Bone marrow (tissue), 2 donors: ENCODE data around the gene DHRS4.

Source experiments
- DNase-seq, 2 donors: peaks; one replicate each; lab custom pipeline; 2025; lab: John Stamatoyannopoulos, UW

The DHRS4 gene

GRCh38 chr14:23953464-23954278 lies at the start of gene DHRS4:
TSS of gene DHRS4 (plus strand) at chr14:23953770. CDS start at chr14:23953789, 19 bp downstream.
- DNase-seq: peak; percentile 75 to 85

- no peak for DNase-seq
These were observed 43.3 kb upstream of the DHRS4 start for GRCh38 chr14:23910101-23910875.

- no peak for DNase-seq
These were observed 42.7 kb upstream of the DHRS4 start for GRCh38 chr14:23910876-23911210.

GRCh38 chr14:23915559-23915958 lies 38.0 kb upstream of the DHRS4 start:
- no peak for DNase-seq

- DNase-seq: no peak
These were observed 37.6 kb upstream of the DHRS4 start for GRCh38 chr14:23916004-23916403.

GRCh38 chr14:23916446-23916845 lies 37.1 kb upstream of the DHRS4 start:
- DNase-seq: no peak

- DNase-seq: no peak
These were observed 31.0 kb upstream of the DHRS4 start for GRCh38 chr14:23922545-23922944.

GRCh38 chr14:23925523-23926075 lies 28.0 kb upstream of the DHRS4 start:
- no peak for DNase-seq

- no peak for DNase-seq
These were observed 27.0 kb upstream of the DHRS4 start for GRCh38 chr14:23926543-23926942.

GRCh38 chr14:23929136-23929535 lies 24.4 kb upstream of the DHRS4 start:
- no peak for DNase-seq

- DNase-seq: peak; percentile 51 to 54
These were observed 23.7 kb upstream of the DHRS4 start for GRCh38 chr14:23929822-23930294.

GRCh38 chr14:23930742-23931141 lies 22.8 kb upstream of the DHRS4 start:
- no peak for DNase-seq

GRCh38 chr14:23931721-23932289 lies 21.8 kb upstream of the DHRS4 start:
- DNase-seq: no peak

- no peak for DNase-seq
These were observed 20.9 kb upstream of the DHRS4 start for GRCh38 chr14:23932639-23933038.

- no peak for DNase-seq
These were observed 20.3 kb upstream of the DHRS4 start for GRCh38 chr14:23933108-23933741.

- DNase-seq: no peak
These were observed 19.8 kb upstream of the DHRS4 start for GRCh38 chr14:23933742-23934128.

- DNase-seq: no peak
These were observed 18.4 kb upstream of the DHRS4 start for GRCh38 chr14:23935158-23935557.

GRCh38 chr14:23936084-23936829 lies 17.3 kb upstream of the DHRS4 start:
- no peak for DNase-seq

- no peak for DNase-seq
These were observed 16.4 kb upstream of the DHRS4 start for GRCh38 chr14:23937203-23937602.

- DNase-seq: no peak
These were observed 14.7 kb upstream of the DHRS4 start for GRCh38 chr14:23938823-23939222.

GRCh38 chr14:23939607-23940326 lies 13.8 kb upstream of the DHRS4 start:
- DNase-seq: no peak
